Transverse colon (tissue), 4 donors: ENCODE results near the gene TP53AIP1.

ENCODE experiments used
- CTCF ChIP-seq, 5 experiments: fragments of 200-600 bp in 3 of 5; fragments of 450-650 bp in 2 of 5; sonication (generic) in 3 of 5; IDR thresholded peaks; 1 replicate in 2 of 5; 2 replicates in 3 of 5; pipeline ENCODE4 v1.5.1; 2016 to 2017; ENCODE audit warnings: antibody characterized with exemption in 5 of 5, inconsistent platforms in 3 of 5, mild to moderate bottlenecking in 2 of 5, moderate library complexity in 1 of 5
- POLR2AphosphoS5 ChIP-seq, 3 donors: sonication (generic); formaldehyde crosslinking; IDR thresholded peaks; one replicate each; pipeline ENCODE4 v1.6.1; 2016; ENCODE audit warnings: antibody characterized with exemption in 3 of 3

- TF ChIP-seq POLR2AphosphoS5 (IDR thresholded peaks at IDR 0.05), result no peak
- no peak for TF ChIP-seq CTCF (IDR thresholded peaks at IDR 0.05)
Observed at GRCh38 chr11:128981254-128981653, 38.6 kb upstream of the TP53AIP1 start.
